Astrocyte of the cerebellum (primary cell): Measurements from ENCODE around the gene ZDHHC14.

ENCODE experiments used
- DNase-seq: peaks from one replicate; pipeline ENCODE4 v3.0.0-alpha.2; 2011; ENCODE audit warnings: low read depth
- H3K4me3 ChIP-seq: 2 replicates; pipeline ENCODE4 v1.5.1; 2011; ENCODE audit warnings: mild to moderate bottlenecking, low read depth, low read length, moderate library complexity
- in situ Hi-C: cut with HindIII; loops from 2 replicates; pipeline ENCODE4 v1.10.0; 2017; ENCODE audit warnings: low sequenced_read_pairs
- TF ChIP-seq, protein P1 (sequence below): IDR thresholded peaks from 2 replicates; pipeline ENCODE4 v1.5.1; 2012; ENCODE audit warnings: low read length, low read depth, moderate library complexity, mild to moderate bottlenecking; ENCODE audit errors: missing control alignments

ZDHHC14 gene

DNA sequence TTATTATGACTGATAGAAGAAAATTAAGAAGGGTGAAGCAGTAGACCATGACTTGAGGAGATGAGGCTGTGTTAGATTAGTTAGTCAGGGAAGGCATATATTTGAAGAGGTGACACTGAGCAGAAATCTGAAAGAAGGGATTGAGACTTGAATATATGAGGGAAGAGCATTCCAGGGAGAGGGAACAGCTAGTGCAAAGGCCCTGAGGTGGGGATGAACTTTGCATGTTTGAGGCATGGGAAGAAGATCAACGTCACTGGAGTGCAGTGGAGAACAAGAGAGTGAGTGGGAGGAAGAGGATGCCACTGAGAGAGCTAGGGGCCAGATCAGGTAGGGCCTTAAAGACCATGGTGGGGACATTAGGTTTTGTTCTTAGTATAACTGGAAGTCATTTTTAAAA is 119.0 kb downstream of the ZDHHC14 start:
- no peak for DNase-seq
- in situ Hi-C loops = no loop called here
- no peak overlapping the region for H3K4me3 ChIP-seq
- TF ChIP-seq, protein P1, sequence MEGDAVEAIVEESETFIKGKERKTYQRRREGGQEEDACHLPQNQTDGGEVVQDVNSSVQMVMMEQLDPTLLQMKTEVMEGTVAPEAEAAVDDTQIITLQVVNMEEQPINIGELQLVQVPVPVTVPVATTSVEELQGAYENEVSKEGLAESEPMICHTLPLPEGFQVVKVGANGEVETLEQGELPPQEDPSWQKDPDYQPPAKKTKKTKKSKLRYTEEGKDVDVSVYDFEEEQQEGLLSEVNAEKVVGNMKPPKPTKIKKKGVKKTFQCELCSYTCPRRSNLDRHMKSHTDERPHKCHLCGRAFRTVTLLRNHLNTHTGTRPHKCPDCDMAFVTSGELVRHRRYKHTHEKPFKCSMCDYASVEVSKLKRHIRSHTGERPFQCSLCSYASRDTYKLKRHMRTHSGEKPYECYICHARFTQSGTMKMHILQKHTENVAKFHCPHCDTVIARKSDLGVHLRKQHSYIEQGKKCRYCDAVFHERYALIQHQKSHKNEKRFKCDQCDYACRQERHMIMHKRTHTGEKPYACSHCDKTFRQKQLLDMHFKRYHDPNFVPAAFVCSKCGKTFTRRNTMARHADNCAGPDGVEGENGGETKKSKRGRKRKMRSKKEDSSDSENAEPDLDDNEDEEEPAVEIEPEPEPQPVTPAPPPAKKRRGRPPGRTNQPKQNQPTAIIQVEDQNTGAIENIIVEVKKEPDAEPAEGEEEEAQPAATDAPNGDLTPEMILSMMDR = no peak

DNA sequence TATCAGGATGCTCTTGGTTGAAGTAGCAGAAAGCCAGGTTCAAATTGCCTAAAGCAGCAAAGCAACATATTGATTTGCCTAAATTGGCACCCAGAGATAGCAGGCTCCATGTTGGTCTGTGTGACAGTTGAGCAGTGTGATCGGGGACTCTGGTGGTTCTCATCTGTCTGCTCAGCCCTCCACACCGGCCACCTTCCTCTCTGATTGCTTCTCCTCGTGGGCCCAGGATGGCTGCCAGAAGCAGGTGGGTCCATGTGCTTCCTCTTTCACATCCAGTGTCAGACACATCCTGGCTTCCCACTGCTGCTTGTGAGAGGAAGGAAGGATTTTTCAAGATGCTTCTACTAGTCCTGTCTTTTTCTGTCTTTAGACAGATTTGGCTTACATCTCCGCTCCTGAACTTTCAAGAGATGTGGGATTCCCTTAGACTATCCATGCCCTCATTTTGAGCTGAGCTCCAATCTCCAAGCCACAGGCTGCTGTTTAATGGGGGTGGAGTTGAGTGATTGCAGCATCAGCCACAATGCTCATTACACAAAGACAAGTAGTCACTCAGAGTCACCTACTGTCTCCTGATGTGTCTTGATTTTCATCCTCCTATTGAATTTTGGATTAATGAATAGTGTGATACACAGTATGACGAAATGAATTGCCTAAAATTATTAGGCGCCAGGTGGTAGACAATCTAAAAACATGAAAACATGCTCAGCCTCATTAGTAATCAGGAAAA is 122.2 kb downstream of the ZDHHC14 start:
- no peak for DNase-seq
- H3K4me3 ChIP-seq = no peak overlapping the region
- in situ Hi-C loops = no loop called here
- TF ChIP-seq, protein P1 = no peak

DNA sequence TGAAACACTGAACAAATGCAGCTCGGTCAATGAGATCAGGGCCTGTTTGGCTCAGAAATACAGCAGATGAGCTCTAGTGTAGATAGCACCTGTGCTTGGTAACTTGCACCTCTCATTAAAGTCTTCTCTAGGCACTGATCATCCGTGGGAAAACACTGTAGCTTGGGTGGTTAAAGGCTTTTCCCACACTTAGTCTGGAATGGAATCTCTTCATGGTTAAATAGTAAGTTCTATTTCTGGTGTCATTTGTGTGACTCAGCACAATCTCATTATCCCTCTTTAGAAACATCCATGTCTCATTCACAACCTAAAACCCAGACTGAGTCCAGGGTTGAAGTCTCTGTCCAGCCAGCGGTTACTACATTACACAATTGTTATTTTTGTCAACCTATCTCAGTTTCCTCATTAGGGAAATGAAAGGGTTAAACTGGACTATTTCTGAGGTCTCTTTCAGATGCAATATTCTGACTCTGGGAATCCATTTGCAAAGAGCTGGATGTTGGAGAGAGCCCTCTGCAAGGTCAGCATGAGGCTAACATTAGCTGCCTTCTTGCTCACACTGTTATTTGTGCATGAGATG is 125.0 kb downstream of the ZDHHC14 start:
- in situ Hi-C loops = no loop called here
- H3K4me3 ChIP-seq = no peak overlapping the region
- no peak for DNase-seq
- TF ChIP-seq, protein P1 = no peak

DNA sequence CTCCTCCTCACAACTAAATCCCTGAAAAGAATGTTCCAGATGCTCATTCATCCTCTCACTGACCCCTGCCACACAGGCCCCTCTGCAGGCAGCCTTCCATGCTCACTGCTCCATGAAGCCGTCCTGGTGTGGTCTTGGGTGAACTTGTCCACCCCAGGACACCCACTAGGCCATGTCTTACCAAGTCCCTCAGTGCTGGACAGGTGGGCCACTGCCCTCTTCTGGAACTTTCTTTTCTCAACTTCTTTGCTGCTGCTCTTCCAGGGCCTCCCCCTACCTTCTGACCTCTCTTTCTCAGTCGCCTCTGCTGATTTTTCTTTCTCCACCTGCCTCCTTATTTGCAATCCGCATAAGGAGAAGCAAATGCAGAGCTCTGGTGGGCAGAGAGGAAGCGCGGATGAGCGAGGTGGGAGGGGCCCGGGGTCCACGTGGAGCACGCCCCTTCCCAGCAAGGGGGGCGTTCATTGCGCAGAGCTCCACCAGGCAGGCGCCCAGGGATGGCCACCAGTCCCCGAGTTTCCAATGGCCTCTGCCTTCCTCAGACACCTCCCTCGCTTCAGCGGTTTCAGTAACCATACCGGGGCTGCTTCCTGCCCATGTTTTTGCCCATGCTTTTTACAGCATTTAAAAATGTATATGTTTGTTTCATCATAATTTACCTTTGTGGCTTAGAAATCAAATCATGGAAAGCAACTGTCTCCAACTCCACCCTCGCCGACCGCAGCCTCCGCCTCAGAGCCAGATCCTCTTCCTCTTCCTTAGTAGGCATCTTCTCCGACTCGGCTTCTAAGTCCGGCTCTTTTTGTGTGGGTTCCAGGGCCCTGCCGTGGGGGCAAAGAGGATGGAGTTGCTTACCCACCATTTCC is 129.6 kb downstream of the ZDHHC14 start:
- DNase-seq = no peak
- TF ChIP-seq, protein P1 = no peak
- in situ Hi-C loops = no loop called here
- H3K4me3 ChIP-seq = no peak overlapping the region

DNA sequence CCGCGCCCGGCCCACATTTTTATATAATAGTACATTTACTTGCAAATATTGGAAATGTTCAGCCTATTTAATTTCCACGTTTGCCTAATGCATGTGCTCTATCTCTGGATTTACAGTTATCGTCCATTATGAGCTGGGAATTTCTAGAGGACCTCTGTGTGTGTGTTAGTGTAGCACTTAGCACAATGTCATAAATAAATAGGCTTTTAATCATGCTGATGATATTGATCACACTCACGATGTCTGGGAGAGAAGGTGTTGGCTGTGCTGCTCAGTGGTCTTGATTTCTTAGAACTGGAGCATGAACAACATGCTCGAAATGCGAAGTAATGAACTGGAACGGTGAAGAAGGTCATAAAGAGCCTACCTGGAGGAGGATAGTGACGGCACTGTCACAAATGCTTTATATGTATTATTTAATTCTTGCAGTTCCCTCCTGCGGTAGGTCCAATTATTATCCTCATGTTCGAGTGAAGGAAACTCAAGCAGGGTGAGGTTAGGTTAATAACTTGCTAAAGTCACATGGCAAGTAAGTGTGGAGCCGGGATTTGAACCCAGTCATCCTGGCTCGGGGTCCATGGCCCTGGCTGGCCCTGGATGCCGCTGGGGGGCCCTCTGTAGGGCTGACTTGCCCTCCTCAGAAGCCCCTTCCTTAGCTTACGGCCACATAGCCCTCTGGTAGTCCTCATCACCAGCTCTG is 130.8 kb downstream of the ZDHHC14 start:
- H3K4me3 ChIP-seq = no peak overlapping the region
- TF ChIP-seq, protein P1 = no peak
- in situ Hi-C loops = no loop called here
- no peak for DNase-seq

DNA sequence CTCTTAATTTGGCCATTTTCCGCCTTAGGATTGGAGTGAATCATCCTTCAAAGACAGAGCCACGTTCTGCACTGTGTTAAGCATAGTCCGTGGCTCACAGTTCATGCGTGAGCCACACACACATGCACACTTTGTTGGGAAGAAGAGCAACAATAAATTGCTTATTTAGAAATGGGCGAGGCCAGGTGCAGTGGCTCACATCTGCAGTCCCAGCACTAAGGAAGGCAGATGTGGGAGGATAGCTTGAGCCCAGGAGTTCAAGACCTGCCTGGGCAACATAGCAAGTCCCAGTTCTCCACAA is 131.3 kb downstream of the ZDHHC14 start:
- H3K4me3 ChIP-seq = no peak overlapping the region
- DNase-seq = no peak
- in situ Hi-C loops = no loop called here
- TF ChIP-seq, protein P1 = no peak
